ENCODE results near the gene SV2C.

- no peak for TF ChIP-seq CTCF (IDR thresholded peaks at IDR 0.05; ENCODE audit: low read length)
- TF ChIP-seq EZH2phosphoT487 (IDR thresholded peaks at IDR 0.05; ENCODE audit: low read length) = no peak
- no peak for TF ChIP-seq EZH2 (optimal IDR thresholded peaks at IDR 0.05; ENCODE audit: low read depth, low read length)
Observed at GRCh38 chr5:76234665-76235064, 151.5 kb downstream of the SV2C start.
